HG02884 (cell line): ENCODE data around the gene ZNF548.

ENCODE experiments used
- ATAC-seq: cut with Tn5 transposase; IDR thresholded peaks from one replicate; pipeline ENCODE4 v1.9.1; 2021; ENCODE audit warnings: mild to moderate bottlenecking, moderate library complexity; ENCODE audit not compliant: unreplicated experiment

Gene ZNF548

DNA sequence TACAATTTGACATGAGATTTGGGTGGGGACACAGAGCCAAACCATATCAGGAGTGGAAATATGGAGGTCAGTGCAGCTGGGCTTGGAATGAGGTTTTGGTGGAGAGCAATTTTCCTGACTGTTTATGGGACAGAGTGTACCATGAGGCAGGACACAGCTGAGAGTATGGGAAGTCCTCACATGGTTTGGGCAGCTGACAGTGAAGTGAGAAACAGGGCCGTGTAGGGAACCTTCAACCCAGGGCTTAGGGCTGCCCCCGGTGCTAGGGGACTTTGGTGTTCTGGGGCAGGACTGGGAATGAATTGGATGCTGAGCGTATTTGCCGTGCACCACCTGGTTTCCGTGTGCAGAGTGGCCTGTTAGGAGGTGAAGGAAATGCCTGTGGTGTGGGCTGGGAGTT is 6.1 kb downstream of the ZNF548 start:
- no peak for ATAC-seq

DNA sequence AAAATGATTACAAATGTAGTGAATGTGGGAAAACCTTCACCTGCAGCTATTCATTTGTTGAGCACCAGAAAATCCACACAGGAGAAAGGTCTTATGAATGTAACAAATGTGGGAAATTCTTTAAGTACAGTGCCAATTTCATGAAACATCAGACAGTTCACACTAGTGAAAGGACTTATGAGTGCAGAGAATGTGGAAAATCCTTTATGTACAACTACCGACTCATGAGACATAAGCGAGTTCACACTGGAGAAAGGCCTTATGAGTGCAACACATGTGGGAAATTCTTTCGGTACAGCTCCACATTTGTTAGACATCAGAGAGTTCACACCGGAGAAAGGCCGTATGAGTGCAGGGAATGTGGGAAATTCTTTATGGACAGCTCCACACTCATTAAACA is 9.2 kb downstream of the ZNF548 start:
- ATAC-seq = no peak

GRCh38 chr19:57403737-57404563 is 14.3 kb downstream of the ZNF548 start:
- no peak for ATAC-seq

- no peak for ATAC-seq
Measured at GRCh38 chr19:57406516-57407123, 17.0 kb downstream of the ZNF548 start.

- ATAC-seq = peak; percentile 96
Measured at GRCh38 chr19:57410877-57411671, 21.4 kb downstream of the ZNF548 start, which contains the start of gene ZNF17. Gene ZNF17, plus strand, starts transcription at chr19:57411161. Its CDS starts 2,455 bp downstream, at chr19:57413616.

DNA sequence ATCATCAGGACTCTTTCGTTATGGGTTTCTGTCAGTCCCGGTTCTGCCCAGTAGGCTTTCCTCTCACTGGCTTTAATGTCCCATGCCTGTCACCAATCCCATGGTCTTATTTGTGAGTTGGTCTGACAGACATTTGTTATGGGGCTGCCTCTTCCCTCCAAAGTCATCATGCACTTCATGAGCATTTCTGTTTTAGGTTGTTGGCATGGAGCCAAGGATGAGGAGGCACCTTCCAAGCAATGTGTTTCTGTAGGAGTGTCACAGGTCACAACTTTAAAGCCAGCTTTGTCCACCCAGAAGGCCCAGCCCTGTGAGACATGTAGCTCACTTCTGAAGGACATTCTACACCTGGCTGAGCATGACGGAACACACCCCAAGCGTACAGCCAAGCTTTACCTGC is 29.8 kb downstream of the ZNF548 start:
- ATAC-seq = no peak

GRCh38 chr19:57421037-57421436 is 31.4 kb downstream of the ZNF548 start:
- ATAC-seq = no peak

- ATAC-seq = no peak
Measured at GRCh38 chr19:57434386-57435061, 44.9 kb downstream of the ZNF548 start.

DNA sequence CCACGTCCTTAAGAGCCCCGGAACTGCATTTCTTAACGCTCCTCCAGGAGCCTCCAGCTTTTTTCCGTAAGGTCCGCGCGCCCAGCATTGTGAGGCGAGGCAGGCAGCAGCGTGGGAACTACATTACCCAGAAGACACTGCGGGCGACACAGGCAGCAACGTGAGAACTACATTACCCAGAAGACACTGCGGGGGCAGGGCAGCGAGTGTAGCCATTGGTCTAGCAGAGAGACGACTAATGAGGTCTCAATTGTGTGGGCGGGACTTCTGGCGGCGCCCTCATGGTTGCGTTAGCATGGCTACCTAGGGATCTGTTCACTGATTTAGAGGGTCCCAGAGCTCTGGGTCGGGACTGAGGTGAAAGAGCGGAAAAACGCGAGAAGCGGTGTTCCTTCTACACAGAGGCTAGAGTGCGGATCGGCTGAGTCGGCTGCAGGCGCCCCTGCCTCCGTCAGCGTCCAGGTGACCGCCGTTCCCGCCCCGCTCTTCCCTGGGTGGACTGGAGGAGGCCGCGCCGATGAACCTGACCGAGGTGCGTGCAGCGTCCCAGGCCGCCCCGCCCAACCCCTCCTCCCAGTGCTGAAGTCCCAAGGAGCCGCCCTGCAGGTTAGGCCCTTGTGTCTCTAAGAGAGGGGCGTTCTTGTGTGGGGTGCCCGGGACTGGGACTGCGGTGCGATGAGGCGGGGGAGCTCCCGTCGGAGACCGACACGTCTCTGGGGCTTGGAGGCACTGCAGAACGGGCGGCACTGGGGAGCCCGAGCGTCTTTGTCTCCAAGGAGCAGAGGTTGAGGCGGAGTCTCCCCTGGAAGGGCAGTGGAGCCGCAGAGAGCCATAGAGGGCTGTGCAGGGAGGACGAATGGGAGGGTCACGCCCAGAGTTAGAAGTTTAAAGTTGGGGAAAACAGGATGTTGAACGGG is 45.7 kb downstream of the ZNF548 start, which contains the start of gene ZNF749:
ZNF749 (plus strand) TSS at position 264 of the 917 bp plus-strand sequence; CDS start at position 518, 254 bp downstream.
- ATAC-seq = peak; percentile 96

DNA sequence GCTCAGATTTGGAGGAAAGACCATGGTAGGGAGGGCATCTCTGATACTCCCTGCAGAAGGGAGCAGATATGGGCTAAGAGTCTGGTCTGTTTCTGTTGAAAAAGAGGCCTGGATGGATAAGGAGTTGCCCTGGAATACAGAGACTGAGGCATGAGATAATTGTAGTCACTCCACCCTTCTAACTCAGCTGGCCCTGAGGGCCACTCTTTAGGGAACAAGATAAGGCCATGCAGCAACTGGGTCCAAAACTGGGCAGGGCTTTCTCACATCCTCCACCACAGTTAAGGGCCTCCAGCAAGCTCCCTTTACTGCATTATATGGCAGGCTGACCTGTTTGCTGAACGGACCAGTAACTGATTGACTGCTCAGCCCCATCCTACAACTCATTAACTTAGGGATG is 46.8 kb downstream of the ZNF548 start:
- no peak for ATAC-seq

DNA sequence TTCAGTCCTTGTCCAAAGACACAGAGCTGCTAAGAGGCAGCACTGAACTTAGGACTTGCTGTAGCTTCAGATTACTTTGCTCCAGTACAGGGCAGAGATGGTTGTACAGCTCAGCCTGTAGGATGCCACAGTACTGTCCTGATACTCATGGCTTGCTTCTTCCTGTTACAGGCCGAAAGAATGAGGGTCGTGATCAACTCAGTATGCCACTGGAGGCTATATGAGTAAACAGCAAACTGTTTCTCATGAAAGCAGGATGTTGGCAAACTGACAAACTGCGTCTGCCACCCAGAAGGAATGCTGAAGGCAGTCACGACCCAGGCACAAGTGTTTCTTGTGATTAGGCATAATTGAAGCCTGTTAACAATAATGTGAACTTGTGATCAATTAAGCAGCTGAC is 48.3 kb downstream of the ZNF548 start:
- ATAC-seq = no peak

DNA sequence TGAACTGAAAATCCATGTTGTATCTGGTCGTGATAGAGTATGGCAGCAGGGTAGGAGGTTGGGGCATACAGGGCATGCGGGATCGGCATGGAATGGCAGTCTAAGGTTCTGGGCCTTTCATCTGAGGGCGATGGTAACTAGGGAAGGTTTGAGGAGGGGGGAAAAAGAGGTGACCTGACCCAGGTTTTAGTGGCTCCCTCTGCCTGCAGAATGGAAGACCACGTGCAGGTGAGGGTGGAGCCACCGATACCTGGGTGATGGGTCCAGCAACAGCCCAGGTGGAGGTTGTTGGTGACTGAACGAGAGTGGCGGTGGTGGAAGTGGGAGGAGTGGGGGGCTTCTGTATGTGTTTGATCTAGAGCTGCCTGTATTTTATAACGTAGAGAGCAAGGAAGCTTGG is 49.3 kb downstream of the ZNF548 start:
- no peak for ATAC-seq

- no peak for ATAC-seq
Measured at GRCh38 chr19:57441979-57442752, 52.5 kb downstream of the ZNF548 start.

- ATAC-seq = no peak
Measured at GRCh38 chr19:57443121-57443696, 53.6 kb downstream of the ZNF548 start.

- no peak for ATAC-seq
Measured at GRCh38 chr19:57452307-57452706, 62.7 kb downstream of the ZNF548 start.
